Fibroblast of the aortic adventitia (primary cell): ENCODE results near the gene CYREN. TPM values are rescaled to one million over a fixed set of nuclear protein-coding genes. Genes with fewer than 3 reads are reported as not detected.
A peak's percentile ranks its signal among the peaks of the same experiment; 100 is the strongest.

Experiments
- DNase-seq: peaks from one replicate; pipeline ENCODE4 v3.0.0-alpha.2; 2010; ENCODE audit warnings: low read depth
- H3K4me3 ChIP-seq: 2 replicates; pipeline ENCODE4 v1.5.1; 2011; ENCODE audit warnings: low read depth, mild to moderate bottlenecking, control low read depth, low read length, moderate library complexity
- total RNA-seq: library from RNA; depleted of rRNA; stranded (reverse); fragments of >200 nt; gene quantifications from 2 replicates; pipeline ENCODE4 v1.2.3, GENCODE V29; 2012; ENCODE audit warnings: low replicate concordance
- TF ChIP-seq, protein P1 (sequence below): IDR thresholded peaks from 2 replicates; pipeline ENCODE4 v1.5.1; 2011; ENCODE audit warnings: mild to moderate bottlenecking, low read length, control low read depth, inconsistent platforms; ENCODE audit not compliant: insufficient read depth

CYREN gene
- total RNA-seq, 1 donor = 46.4 TPM

DNA sequence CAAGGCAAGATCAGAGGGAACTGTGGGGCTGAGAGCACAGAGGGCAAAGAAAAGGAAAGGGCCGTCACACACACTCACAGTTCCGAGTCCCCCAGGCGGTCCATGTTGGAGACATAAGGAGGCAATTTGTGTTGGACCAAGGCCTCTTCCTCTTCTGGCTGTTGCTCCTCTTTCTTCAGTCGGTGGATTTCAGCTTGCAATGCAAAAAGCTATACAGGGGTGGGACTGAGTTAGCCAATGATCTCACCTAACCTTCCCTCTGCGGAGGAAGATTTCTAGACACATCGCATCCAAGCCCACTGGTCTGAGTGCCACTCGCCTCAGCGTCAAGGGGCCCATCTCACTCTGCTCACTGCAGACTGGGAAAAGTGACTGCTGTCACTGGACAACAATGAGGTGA, 35.3 kb upstream of the CYREN start:
- no peak for DNase-seq
- H3K4me3 ChIP-seq = no peak overlapping the region
- TF ChIP-seq, protein P1, sequence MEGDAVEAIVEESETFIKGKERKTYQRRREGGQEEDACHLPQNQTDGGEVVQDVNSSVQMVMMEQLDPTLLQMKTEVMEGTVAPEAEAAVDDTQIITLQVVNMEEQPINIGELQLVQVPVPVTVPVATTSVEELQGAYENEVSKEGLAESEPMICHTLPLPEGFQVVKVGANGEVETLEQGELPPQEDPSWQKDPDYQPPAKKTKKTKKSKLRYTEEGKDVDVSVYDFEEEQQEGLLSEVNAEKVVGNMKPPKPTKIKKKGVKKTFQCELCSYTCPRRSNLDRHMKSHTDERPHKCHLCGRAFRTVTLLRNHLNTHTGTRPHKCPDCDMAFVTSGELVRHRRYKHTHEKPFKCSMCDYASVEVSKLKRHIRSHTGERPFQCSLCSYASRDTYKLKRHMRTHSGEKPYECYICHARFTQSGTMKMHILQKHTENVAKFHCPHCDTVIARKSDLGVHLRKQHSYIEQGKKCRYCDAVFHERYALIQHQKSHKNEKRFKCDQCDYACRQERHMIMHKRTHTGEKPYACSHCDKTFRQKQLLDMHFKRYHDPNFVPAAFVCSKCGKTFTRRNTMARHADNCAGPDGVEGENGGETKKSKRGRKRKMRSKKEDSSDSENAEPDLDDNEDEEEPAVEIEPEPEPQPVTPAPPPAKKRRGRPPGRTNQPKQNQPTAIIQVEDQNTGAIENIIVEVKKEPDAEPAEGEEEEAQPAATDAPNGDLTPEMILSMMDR = no peak

DNA sequence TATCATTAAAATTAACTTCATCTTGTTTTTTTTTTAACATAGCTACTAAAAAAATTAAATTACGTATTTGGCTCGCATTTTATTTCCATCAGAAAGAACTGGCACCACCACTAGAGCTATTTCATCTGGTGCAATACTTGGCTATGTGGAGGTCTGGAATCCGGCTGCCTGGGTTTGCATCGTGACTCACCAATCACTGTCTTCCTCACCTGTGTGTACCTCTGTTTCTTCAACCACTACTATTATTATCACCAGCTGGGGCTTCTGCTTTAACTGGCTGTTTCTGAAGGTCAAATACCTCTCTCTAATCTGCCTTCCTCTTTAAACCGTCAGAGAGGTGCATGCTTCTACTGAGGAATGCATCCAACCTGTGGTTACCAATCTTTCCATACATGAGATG, 34.4 kb upstream of the CYREN start:
- TF ChIP-seq, protein P1 = no peak
- no peak overlapping the region for H3K4me3 ChIP-seq
- no peak for DNase-seq

DNA sequence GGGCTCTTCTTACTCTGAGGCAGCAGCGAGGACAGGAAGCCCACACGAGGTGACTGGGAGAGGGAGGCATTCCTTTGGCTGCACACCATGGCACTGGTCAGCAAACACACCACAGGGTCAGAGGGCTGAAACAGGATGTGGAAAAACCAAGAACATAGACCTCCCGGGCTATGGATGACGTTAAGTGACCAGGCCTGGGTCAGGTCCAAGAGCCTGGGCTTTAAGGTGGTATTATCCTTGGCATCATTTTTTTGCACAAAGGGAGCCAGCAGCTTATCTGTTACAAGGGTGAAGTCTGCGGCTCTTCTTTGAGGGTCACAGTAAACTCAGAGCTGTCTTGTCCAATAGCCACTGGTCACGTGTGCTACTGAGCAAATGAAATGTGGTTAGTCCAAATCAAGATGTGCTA, 33.8 kb upstream of the CYREN start:
- TF ChIP-seq, protein P1 = no peak
- peak; percentile 12 for DNase-seq
- no peak overlapping the region for H3K4me3 ChIP-seq

DNA sequence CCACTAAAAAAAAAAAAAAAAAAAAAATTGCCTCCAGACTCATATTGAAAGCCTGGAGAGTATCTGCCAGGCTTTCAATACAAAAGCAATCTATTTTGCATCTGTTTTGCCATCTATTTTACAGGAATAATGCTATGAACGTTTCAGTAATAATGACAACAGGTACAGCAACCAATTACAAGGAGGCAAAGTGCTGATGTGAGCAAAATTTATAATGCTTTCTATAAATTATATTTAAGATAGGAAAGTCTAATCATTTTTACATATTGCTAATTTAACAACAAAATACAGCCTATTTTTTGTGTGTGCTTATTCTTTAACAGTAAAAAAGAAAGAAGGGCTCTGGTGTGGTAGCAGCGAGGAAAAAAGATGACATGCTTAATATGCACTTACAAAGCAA, 30.8 kb upstream of the CYREN start:
- TF ChIP-seq, protein P1 = no peak

DNA sequence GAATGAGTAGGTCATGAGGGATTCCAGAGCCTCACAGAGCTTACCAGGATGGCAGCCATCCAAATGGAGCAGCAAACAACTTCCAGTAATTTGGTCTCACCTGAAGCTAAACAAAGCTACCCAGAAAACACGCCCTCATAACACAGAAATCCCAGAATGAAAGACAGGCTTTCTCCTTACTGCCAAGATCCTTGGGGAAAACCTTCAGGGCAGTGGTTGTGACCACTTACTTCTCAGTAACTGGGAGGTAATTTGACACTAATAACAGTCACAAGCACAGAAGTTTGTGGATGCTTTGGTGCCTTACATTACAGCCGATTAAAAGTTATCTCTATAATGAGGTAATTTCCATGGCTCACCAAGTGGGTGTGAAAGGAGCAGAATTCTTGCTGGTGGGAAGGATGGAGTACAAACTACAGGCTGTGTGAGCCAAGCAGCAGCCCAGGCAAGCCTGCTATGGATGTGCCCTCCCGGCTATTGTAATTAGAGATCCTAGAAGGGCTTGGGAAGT, 30.4 kb upstream of the CYREN start:
- no peak overlapping the region for H3K4me3 ChIP-seq
- TF ChIP-seq, protein P1 = no peak
- DNase-seq = no peak

More for the DNA sequence above, 30.8 kb upstream of the CYREN start:
- no peak overlapping the region for H3K4me3 ChIP-seq
- DNase-seq = no peak

DNA sequence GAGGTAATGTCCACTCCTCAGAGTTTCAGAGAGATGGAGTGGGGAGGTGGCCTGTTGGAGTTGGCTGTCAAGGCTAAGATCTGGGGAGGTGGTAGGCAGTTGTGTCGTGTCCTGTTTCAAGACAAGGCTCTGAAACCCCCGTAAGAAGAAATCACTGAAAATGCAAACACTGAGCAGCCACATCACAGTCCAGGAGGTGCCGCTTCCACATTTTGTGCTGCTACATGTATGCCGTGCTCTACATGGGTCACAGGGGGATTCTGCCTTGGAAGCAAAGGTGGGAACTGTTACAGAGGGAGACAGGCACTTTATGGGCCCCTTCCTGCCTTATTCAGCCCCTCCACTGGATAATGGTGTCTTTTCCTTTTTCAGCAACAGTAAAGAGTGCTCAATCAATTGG, 28.9 kb upstream of the CYREN start:
- no peak overlapping the region for H3K4me3 ChIP-seq
- TF ChIP-seq, protein P1 = no peak
- no peak for DNase-seq
